Brain microvascular endothelial cell (primary cell): Measurements from ENCODE around the gene IER3.
"Not testable (repeated sequence)": the region's sequence is repeated elsewhere in the genome, so short reads cannot be mapped to it uniquely, and the experiment has no call there.

Experiments used
- DNase-seq: peaks from one replicate; pipeline ENCODE4 v3.0.0-alpha.2; 2020
- H3K27ac ChIP-seq: fragments of 250-450 bp; sonication (Bioruptor Pico); 2 replicates; pipeline ENCODE4 v1.5.1; 2020; ENCODE audit warnings: mild to moderate bottlenecking, moderate library complexity
- H3K27me3 ChIP-seq: fragments of 250-450 bp; sonication (Bioruptor Pico); replicated peaks from 2 replicates; pipeline ENCODE4 v1.5.1; 2020; ENCODE audit warnings: mild to moderate bottlenecking
- H3K36me3 ChIP-seq: fragments of 250-450 bp; sonication (Bioruptor Pico); replicated peaks from 2 replicates; pipeline ENCODE4 v1.5.1; 2020; ENCODE audit warnings: mild to moderate bottlenecking
- H3K4me3 ChIP-seq: 2 replicates; pipeline ENCODE4 v1.5.1; 2011; ENCODE audit warnings: low read depth, mild to moderate bottlenecking, control low read depth, low read length, moderate library complexity
- in situ Hi-C: cut with HindIII; loops from 2 replicates; pipeline ENCODE4 v1.10.0; 2017; ENCODE audit warnings: low sequenced_read_pairs, low pct_ligation_motif_present
- TF ChIP-seq, protein P1 (sequence below): IDR thresholded peaks from 2 replicates; pipeline ENCODE4 v1.5.1; 2011; ENCODE audit warnings: low read depth, mild to moderate bottlenecking, moderate library complexity, low read length, control low read depth, inconsistent platforms; ENCODE audit errors: missing control alignments

The IER3 gene

DNA sequence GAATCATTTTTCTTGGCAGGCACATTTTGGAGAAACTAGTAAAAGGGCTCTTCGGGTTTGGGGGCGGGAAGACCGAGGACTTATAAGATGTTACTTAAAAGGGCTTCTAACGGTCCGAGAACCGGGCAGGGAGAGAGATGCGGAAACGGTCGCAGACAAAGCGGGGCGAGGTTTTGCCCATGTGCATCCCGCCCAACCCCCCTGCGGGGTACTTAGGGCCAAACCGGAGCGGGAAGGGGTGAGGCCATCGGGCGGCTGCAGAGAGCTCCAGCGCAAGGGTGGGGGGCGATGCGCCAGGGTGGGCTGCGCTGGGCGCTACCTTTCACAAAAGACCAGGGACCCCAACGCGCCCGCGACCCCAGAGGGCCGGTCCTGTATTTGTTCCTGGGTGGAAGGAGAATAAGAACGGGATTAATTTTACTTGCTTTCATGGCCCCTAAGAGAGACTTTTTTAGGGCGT, 23.6 kb downstream of the IER3 start:
- Histone ChIP-seq H3K4me3 (peak overlapping the region; percentile 77), H3K36me3 (peaks cover 47% of the 10 kb centered on the region), H3K27ac (peak overlapping the region; percentile 83), H3K27me3 (no peaks in the 10 kb centered on the region)
- no peak for DNase-seq
- TF ChIP-seq, protein P1, sequence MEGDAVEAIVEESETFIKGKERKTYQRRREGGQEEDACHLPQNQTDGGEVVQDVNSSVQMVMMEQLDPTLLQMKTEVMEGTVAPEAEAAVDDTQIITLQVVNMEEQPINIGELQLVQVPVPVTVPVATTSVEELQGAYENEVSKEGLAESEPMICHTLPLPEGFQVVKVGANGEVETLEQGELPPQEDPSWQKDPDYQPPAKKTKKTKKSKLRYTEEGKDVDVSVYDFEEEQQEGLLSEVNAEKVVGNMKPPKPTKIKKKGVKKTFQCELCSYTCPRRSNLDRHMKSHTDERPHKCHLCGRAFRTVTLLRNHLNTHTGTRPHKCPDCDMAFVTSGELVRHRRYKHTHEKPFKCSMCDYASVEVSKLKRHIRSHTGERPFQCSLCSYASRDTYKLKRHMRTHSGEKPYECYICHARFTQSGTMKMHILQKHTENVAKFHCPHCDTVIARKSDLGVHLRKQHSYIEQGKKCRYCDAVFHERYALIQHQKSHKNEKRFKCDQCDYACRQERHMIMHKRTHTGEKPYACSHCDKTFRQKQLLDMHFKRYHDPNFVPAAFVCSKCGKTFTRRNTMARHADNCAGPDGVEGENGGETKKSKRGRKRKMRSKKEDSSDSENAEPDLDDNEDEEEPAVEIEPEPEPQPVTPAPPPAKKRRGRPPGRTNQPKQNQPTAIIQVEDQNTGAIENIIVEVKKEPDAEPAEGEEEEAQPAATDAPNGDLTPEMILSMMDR: no peak
- in situ Hi-C loops: no loop called here

DNA sequence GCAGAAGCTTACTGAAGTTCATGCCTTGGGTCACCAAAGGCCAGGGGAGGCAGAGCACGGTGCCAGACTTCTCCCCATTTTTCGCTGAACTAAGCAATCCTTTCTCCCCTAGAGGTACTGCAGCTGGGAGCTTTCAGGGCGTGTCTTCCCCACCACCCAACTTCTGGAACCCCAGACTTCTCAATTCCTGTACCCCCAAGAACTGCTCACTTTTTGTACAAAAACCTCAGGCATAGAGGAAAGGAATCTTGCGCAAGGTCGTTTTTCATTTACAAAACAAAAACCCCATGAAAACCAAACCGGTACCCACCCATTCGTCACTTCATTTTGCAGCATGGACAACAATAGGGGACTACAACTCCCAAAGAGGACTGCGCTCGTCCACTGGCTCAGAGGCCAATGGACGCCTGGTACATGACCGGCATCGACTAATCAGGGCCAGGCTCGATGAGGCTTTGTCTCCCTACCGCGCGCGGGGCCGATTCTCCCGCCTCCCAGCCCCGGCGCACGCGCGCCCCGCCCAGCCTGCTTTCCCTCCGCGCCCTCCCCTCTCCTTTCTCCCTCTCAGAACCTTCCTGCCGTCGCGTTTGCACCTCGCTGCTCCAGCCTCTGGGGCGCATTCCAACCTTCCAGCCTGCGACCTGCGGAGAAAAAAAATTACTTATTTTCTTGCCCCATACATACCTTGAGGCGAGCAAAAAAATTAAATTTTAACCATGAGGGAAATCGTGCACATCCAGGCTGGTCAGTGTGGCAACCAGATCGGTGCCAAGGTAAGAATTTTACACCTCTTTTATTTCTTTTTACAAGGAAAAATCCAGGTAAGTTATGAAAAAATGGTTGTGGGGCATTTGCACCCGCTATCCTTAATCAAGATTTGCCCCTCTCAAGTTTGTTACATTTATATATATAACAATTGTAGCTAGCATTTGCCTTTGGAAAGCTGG, 24.3 kb downstream of the IER3 start, which contains the start of gene TUBB:
TUBB (plus strand) TSS at position 562 of the 947 bp plus-strand sequence; CDS start at position 717, 155 bp downstream.
- TF ChIP-seq, protein P1: peak; percentile 27
- Histone ChIP-seq H3K4me3 (peak within 1 kb of the TSS; percentile 77), H3K27me3 (no peaks in the 10 kb centered on the region), H3K36me3 (peaks cover 40% of the 10 kb centered on the region), H3K27ac (peak within 1 kb of the TSS; percentile 83)
- in situ Hi-C loops: no loop called here
- DNase-seq: peak; percentile 98

DNA sequence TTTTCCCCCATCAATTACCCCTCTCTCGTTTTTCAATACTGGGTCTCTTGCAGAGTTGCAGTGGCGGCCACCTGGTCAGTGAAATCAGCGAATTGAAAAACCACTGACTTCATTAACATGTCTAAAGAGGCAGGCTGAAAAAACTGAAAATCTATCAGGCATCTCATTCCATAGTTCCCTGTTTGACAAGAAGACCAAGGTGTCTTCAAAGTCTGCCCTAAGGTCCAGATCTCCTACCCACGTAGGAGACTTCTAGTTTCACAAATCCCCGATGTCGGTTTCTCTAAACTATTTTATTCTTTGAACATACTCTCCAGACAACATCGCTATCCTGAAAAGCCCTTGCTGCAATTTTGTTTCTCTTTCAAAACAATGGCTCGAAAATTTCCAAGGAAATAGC, 25.0 kb downstream of the IER3 start:
- H3K4me3 ChIP-seq: peak overlapping the region; percentile 77
- H3K27me3 ChIP-seq: no peaks in the 10 kb centered on the region
- in situ Hi-C loops: no loop called here
- TF ChIP-seq, protein P1: no peak
- peaks cover 33% of the 10 kb centered on the region for H3K36me3 ChIP-seq
- peak overlapping the region; percentile 50 for H3K27ac ChIP-seq
- no peak for DNase-seq

DNA sequence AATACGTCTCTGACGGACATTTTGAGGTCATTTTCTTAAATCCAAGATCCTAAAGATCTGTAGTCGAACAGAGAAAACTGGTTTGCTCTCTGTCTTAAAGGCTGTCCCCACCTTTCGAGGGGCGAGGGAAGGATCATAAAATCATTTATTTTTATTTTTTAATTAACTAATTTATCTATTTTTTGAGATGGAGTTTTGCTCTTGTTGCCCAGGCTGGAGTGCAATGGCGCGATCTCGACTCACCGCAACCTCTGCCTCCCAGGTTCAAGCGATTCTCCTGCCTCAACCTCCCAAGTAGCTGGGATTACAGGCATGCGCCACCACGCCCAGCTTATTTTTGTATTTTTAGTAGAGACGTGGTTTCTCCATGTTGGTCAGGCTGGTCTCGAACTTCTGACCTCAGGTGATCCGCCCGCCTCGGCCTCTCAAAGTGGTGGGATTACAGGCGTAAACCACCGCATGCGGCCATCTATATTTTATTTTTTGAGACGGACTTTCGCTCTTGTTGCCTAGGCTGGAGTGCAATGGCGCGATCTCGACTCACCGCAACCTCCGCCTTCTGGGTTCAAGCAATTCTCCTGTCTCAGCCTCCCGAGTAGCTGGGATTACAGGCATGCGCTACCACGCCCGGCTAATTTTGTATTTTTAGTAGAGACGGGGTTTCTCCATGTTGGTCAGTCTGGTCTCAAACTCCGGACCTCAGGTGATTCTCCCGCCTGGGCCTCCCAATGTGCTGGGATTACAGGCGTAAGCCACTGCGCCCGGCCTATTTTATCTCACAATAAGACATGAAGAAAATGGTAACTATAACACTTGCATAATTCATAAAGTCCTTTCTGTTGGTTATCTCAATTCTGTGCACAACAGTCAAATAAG, 26.3 kb downstream of the IER3 start:
- in situ Hi-C loops, H3K27me3 ChIP-seq, DNase-seq: not testable (repeated sequence)
- peaks cover 24% of the 10 kb centered on the region for H3K36me3 ChIP-seq
- peak overlapping the region; percentile 88 for H3K27ac ChIP-seq
- H3K4me3 ChIP-seq: peak overlapping the region; percentile 22

DNA sequence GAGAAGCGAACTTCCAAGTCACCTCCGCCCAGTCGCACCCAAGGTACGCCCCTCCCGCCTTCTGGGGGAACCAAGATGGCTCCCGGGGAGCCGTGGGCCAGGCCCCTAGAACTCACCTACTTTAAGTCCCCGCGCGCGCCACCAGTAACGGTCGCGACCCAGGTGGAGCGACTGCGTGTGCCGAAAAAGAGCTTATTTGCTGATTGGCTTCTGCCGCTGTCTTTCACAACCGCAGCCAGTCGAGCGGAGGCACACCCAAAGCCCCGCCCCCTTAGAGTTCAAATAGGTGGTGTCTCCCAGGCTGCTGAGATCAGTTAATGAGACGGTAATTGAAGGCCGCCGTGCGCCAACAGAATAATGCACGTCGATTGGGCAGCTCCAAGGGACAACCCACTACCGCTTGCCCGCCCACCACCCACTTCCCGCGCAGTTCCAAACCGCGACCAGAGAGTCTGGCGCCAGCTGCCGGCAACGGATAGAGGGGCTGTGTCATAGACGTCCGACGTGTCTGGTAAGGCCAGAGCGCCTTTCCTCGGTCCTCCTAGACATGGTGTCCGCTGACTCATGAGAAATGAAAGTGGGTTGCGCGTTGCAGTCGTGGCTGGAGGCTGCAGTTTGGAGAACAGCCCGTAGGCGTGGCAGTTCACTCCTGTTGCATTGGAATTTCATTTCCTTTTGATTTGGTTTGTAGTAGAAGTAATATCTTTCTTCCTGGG, 27.1 kb downstream of the IER3 start, which contains the start of gene MDC1:
MDC1 (minus strand) TSS at position 153 of the 716 bp plus-strand sequence. CDS start 2,106 bp downstream, outside the sequence.
- in situ Hi-C loops: no loop called here
- Histone ChIP-seq H3K27ac (peak within 1 kb of the TSS; percentile 93), H3K4me3 (peak within 1 kb of the TSS; percentile 76), H3K27me3 (no peaks in the 10 kb centered on the region), H3K36me3 (peaks cover 24% of the 10 kb centered on the region)
- DNase-seq: peak; percentile 100
- TF ChIP-seq, protein P1: peak; percentile 47
